Non-pigmented ciliary epithelial cell (primary cell): ENCODE results near the gene SPTB.

Experiments used
- DNase-seq: peaks from one replicate; pipeline ENCODE4 v3.0.0-alpha.2; 2010; ENCODE audit warnings: low read depth

SPTB gene

DNA sequence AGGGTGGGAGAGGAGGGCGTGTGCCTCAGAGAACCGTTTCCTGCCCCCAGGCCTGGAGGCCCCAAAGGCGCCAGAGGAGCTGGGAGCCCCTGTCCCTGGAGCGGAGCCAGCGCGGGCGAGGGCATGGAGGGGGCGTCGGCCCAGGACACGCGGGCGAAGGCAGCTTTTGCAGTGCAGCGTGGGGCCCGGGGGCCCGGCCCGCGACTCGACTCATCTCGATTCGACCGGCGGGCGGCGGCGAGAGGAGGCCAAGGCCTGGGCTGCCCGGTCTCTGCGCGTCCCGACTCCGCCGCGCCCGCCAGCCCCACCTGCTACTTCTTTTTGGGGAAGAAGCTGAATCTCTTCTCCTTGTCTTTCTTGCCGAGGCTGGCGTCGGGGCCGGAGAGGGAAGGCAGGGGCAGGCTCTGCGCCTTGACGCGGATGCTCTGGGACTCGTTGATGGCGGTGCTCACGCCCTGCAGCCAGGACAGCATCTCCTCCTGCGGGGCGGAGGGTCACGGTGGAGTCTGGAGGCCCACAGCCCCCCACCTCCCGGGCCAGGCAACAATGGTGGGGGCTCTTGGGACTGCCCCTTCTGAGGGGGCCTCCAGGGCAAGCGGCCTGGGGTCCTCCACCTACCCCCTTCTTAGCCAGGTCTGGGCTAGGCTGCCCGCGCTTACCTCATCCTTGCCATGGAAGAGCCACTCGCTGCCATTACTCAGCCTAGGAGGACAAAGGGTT is 130.6 kb downstream of the SPTB start:
- DNase-seq = no peak

DNA sequence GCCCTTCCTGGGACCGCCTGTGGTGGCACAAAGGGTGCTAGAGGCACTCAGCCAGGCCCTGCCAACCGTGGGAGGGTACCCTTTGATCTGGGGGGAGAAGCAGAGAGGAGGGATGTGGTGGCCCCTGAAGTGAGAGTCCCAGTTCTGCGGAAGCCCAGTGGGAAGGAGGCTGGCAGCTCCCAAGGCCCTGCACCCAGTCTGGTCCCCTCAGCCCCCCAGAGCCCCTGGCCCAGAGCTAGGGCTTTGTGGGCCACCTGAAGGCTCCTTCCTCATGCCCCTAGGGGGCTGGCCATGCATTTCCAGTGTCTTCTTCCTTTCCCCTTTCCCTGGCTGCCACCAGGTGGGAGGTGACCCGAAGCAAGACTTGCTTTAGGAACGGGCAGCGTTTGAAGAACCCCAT is 131.2 kb downstream of the SPTB start:
- no peak for DNase-seq

DNA sequence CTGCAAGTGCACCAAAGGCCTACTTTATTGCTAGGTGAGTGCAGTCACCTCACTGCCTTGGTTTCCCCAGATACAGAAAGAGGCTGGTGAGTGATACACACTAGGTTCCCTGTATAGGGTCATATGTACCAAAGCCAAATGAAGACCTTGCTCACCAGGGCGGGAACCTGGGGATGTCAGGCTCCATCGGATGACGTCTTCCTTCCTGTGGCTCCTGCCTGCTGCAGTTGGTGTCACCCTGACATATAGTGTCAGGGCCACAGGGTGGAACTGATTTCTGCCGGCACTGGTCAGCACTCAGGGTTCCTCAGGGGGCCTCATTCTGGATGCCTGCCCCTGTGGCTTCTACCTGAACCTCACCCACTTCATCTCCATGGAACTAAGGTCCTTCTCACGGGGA is 132.4 kb downstream of the SPTB start:
- no peak for DNase-seq

DNA sequence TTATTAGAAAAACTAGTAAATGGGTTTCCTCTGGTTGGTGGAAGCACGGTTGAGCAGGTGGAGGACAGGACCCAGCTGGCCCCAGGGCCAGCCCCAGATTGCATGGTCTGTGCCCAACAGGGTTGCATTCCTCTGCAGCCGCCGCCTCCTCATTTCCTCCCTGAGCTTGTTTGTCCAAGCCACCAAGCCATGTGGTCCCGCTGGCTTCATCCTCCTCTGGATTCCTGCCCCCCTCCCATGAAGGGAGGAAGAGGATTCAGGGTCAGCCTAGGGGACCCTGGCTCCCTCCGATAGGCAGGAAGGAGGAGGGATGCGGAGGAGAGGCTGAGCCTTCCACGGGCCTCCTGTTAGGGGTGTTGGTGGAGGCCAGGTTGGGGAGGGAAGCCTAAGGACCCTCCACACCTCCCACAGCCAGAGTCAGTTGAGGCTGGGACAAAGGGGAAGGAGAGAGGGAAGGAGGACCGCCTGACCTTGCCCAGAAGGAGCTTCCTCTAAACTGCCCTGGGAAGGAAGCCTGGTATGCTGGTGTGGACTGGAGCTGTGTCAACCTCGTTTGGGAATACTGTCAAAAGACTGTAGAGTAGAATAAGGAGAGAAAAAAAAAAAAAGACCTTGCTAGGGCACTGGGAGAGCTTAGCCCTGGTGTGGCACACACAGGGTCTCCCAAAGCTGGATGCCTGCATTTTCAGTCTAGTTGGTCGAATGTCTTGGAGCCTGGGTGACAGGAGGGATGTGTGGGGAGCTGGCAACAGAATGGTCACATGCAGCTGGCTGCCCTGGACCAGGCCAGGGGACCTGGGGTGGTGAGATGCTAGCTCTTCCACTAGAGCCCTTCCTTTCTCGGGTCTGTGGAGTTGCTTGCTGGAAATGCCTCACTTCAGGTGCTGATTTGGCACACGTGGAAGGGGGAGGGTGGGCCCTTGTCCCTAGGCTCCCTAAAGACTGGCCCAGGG is 133.1 kb downstream of the SPTB start:
- no peak for DNase-seq

DNA sequence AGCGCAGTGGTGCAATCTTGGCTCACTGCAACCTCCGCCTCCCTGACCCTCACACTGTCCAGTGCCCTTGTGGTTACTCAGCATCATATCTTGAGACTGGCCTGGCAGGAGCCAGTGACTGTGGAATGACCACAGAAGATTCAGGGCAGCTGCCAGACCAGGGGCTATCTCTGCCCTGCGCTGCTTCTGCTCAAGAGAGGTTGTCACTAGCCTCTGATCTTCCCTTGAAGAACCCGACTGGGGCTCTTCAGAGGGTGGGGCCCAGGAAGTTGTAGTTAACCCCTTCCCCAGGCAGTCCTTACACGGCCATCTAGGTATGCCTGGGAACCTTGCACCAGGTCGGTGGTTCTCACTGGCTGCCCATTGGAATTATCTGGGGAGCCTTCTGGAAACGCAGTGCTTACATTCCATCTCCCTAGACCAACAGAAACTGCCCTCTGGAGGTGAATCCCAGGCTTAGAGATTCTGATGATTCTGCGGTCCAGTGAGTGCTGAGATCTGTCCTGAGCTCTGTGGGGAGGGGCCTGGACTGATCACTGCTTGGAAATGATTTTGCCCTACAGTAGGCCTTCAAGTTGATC is 134.1 kb downstream of the SPTB start:
- DNase-seq = no peak

DNA sequence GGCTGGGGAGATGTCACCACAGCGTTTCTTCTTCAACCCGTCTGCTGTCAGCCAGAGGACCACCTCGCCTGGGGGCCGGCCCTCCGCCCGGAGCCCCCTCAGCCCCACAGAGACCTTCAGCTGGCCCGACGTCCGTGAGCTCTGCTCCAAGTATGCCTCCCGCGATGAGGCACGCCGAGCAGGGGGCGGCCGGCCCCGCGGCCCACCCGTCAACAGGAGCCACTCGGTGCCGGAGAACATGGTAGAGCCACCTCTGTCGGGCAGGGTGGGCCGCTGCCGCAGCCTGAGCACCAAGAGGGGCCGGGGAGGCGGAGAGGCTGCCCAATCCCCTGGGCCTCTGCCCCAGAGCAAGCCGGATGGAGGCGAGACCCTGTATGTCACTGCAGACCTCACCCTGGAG is 136.6 kb downstream of the SPTB start:
- DNase-seq = no peak

GRCh38 chr14:64741961-64742360 is 137.7 kb downstream of the SPTB start:
- DNase-seq = no peak

DNA sequence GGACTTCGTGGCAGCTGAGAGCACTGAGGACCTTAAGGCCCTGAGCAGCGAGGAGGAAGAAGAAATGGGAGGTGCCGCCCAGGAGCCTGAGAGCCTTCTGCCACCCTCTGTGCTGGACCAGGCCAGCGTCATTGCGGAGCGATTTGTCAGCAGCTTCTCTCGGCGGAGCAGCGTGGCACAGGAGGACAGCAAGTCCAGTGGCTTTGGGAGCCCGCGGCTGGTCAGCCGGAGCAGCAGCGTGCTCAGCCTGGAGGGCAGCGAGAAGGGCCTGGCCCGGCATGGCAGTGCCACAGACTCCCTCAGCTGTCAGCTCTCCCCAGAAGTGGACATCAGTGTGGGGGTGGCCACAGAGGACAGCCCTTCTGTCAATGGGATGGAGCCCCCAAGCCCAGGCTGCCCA is 138.5 kb downstream of the SPTB start:
- DNase-seq = no peak

DNA sequence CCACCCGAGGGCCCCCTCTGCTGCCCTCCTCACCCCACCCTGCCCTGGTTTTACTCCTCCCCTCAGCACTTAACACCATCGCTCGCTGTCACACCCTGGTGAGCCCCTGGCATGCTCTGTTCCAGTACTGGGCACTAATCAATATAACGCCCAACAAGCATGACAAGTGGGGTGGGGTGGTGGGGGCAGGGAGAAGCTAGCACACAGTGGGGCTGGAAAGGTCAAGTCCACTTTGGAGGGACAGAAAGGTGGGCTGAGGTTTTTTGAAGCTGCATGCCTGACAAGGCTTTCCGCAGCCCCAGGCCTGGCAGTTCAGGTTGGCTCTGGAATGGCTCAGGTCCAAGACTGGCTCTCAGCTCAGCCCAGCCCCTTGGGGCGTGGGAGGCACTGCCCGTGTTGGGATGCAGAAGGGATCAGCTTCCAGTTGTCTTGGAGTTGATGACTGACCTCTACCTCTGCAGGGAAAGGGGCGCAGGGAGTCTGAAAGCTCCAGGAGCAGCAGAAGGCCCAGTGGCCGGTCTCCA is 141.4 kb downstream of the SPTB start:
- DNase-seq = no peak

- DNase-seq = no peak
These were observed 142.1 kb downstream of the SPTB start for GRCh38 chr14:64737391-64738280.

DNA sequence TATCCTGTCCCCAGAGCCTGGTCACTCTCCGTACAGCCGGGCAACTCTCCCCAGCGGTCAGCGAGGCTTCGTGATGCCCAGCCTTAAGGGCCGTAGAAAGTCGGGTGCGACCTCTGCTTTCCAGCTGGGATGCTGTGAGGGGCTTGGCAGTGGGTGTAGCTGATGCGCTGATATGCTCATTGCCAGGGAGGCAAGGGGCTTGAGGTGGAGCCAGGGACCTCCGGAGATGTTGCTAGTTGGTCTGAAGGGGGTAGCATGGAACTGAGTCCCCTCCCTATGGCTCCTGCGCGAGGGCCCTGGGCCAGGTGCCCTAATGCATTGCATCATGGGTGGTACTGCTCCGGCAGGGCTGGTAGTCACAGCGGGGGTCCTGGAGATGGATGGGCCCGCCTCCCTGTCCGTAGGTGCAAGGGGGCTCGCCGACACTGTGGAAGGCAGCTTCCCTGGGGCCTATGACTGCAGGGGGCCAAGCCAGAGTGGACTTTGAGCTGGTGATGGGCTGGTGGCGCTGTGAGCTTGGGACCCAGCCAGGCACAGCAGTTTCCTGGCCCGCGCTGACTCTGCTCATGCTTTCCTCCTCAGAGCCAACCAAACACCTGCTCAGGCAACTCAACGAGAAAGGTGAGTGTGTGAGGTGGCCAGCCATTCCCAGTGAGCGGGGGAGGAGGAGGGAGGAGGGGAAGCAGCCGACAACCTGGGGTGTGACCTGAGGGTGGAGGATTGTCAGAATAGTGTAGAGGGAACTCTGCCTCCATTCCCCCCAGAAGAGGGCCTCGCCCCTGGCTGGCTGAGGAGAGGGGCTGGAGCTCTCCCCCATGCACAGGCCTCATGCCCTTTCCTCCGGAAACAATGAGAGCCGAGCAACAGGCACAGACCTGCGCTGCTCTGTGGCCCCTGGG is 143.2 kb downstream of the SPTB start:
- no peak for DNase-seq

GRCh38 chr14:64734990-64735389 is 144.7 kb downstream of the SPTB start:
- no peak for DNase-seq

DNA sequence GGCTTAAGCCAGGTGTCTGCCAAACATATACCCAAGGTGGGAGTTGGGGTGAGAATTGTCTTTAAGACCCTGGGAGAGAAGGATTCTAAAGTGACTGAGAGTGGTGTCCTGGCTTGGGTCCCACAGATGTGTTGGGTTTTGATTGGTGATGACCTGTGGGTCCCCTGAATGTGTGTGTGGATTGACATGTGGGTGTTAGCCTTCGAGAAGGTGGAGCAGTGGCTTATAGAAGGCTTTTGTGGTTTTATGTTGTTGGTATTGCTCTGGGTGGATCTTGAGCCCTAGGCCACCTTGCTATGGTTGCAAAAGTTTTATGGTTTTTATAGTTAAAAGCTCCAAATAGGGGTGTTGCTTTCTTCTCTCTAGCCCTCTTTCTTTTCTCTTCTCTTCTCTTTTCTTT is 145.8 kb downstream of the SPTB start:
- no peak for DNase-seq

DNA sequence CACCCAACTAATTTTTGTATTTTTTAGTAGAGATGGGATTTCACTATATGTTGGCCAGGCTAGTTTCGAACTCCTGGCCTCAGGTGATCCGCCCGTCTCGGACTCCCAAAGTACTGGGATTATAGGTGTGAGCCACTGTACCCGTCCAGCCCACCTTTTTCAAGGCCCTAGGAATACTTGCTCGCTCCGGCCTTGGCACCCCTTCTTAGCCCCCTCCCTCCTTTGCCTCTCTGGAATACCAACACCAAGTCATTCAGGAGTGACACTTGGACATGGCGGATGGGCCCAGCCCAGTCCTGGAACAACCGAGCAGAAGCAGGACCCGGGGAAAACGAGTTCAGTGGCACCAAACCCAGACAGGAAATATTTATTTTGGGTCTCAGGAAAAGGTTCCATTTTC is 146.4 kb downstream of the SPTB start:
- DNase-seq = no peak

DNA sequence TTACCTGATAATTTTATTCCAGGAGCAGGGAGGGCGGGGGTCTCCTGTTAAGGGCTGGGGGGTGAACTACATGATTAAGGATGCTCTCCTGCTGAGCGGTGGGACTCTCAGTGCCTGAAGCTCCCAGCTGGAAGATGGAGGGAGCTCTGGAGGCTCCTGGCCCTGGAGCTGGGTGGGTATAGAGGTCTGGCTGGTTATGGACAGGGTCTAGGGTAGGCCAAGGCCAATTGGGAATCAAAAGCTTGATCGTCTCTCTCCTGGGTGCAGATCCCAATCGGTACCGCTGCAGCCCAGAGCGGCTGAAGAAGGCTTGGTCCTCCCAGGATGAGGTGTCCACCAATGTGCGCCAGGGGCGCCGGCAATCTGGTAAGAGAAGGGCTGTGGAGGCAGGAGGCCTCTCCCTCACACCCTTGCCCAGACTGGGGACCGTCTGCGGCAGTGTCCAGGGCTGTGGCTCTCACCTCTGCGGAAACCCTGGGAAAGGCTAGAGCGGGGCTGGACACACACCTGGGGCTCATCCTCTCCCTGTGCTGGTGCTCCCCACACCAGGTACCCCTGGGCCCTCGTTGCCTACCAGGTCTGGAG is 147.1 kb downstream of the SPTB start:
- no peak for DNase-seq

GRCh38 chr14:64732066-64732465 is 147.6 kb downstream of the SPTB start:
- no peak for DNase-seq

GRCh38 chr14:64731141-64731581 is 148.5 kb downstream of the SPTB start:
- DNase-seq = no peak

DNA sequence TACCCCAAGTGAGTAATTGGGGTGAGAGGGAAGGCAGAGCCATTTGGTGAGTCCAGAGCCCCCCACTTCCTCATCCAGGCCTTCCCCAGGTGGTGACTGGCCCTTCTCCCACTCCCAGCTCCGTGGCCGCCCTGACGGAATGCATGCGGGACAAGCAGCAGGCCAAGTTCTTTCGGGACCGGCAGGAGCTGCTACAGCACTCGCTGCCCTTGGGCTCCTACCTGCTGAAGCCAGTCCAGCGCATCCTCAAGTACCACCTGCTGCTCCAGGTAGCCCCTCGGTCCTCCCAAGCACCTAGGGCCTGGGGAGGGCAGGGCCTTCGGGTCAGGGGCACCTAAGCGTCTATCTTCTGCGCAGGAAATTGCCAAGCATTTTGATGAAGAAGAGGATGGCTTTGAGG is 149.0 kb downstream of the SPTB start:
- DNase-seq = no peak

- DNase-seq = no peak
These were observed 149.7 kb downstream of the SPTB start for GRCh38 chr14:64730061-64730440.

DNA sequence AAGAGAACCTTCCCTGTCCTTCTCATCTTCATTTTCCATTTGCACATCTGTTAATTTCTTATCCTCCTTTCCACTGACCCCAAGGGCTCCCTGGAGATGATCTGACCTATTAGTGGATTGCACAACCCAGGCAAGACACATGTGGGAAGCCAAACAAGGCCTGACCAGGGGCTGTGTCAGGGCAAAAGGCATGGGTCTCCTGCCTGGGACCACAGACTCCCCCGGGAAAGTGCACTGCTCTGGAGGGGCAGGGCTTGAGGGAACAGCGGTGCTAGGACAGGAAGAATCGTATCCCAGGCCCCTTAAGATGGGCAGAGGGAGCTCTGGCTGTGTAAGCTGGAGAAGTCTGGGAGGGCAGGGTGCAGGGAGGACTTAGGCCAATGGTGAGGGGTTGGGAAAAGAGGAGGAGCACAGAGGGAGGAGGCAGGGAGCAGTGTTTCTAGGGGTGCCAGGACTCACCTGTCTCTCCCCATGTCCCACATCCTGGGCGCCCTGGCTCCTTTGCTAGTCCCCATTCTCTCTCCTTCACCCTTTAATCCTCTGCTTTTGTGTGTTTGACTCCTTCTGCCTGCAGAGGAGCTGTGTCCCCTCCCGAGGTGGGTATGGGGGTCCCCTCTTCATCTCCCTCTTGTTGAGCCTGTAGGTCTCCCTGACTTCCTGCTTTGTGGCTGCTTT is 150.2 kb downstream of the SPTB start:
- no peak for DNase-seq
